ENCODE measurements around the gene WDR70.
"Not testable (repeated sequence)": the region's sequence is repeated elsewhere in the genome, so short reads cannot be mapped to it uniquely, and the experiment has no call there.

Gene WDR70

DNA sequence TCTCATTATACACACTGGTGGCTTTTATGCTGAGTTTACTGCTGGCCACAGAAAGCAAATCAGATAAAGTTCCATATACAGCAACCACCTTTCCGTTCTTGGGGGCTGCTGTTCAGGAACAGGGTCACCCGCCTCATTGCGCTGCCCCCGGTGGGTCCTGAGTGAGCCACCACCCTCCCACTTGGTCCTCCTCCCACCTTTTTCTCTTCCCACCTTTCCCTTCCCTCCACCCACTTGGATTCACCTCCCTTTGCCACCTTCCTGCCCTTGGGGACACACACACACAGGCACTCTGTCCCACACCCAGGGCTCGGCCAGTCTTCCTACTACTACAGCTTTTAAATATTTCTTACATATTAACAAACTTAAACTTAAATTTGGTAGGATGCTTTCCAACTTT lies 127.6 kb downstream of the WDR70 start:
- Histone ChIP-seq H3K36me3 (ENCODE audit: control insufficient read depth in 2 of 2, insufficient read depth in 2 of 2, low read length in 2 of 2) (peaks cover 0 to 3% of the 10 kb centered on the region in 2 donors), H3K27me3 (ENCODE audit: control insufficient read depth in 2 of 2, insufficient read depth in 2 of 2, low read length in 2 of 2) (no peaks in the 10 kb centered on the region), H3K27ac (ENCODE audit: low read depth in 2 of 2, low read length in 2 of 2) (no peak overlapping the region), H3K4me3 (ENCODE audit: low read length in 2 of 2) (no peak overlapping the region), H3K9ac (ENCODE audit: low read depth in 1 of 2, low read length in 2 of 2) (no peak overlapping the region), H3K9me3 (ENCODE audit: control insufficient read depth in 2 of 2, low read length in 2 of 2) (no peaks in the 10 kb centered on the region), H3K4me1 (ENCODE audit: control insufficient read depth in 2 of 2, insufficient read depth in 2 of 2, low read length in 2 of 2) (no peaks in the 10 kb centered on the region)

DNA sequence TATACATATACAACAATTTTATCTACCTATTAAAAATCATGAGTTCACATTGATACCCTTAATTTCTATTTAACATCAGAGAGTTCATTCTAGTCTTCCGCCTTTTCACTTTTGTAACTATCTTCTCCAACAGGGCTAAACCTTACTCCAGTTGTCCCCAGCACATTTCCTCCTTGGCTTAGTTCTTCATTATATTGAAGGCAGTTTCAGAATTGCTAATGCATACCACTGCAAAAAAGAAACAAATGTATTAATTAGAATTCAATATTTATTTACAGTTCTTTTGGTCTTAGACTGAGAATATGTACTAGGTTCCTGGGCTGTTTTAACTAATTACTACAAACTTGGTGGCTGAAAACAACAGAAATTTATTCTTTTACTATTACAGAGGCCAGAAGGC lies 132.5 kb downstream of the WDR70 start:
- Histone ChIP-seq H3K27me3 (ENCODE audit: control insufficient read depth in 2 of 2, insufficient read depth in 2 of 2, low read length in 2 of 2) (no peaks in the 10 kb centered on the region), H3K9ac (ENCODE audit: low read depth in 1 of 2, low read length in 2 of 2) (no peak overlapping the region), H3K4me1 (ENCODE audit: control insufficient read depth in 2 of 2, insufficient read depth in 2 of 2, low read length in 2 of 2) (no peaks in the 10 kb centered on the region), H3K27ac (ENCODE audit: low read depth in 2 of 2, low read length in 2 of 2) (no peak overlapping the region), H3K9me3 (ENCODE audit: control insufficient read depth in 2 of 2, low read length in 2 of 2) (no peaks in the 10 kb centered on the region), H3K4me3 (ENCODE audit: low read length in 2 of 2) (no peak overlapping the region), H3K36me3 (ENCODE audit: control insufficient read depth in 2 of 2, insufficient read depth in 2 of 2, low read length in 2 of 2) (peaks cover 0 to 3% of the 10 kb centered on the region in 2 donors)

DNA sequence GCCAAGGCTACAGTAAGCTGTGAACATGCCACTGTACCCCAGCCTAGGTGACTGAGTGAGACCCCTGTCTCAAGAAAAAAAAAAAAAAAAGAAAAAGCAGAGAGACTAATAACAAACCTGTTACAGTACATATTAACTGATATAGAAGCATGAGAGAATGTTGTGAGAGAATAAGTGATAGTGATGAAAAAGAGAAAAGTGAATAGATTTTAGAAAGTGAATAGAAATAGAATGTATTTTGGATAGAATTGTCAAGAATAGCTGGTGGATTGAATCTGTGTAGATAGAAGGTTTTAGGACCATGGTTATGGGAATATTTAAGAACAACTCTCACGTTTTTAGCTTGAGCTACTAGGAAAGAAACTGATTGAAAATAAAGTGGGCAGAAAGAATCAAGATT lies 135.8 kb downstream of the WDR70 start:
- Histone ChIP-seq H3K9me3 (ENCODE audit: control insufficient read depth in 2 of 2, low read length in 2 of 2) (no peaks in the 10 kb centered on the region), H3K4me3 (ENCODE audit: low read length in 2 of 2) (no peak overlapping the region), H3K27ac (ENCODE audit: low read depth in 2 of 2, low read length in 2 of 2) (no peak overlapping the region), H3K27me3 (ENCODE audit: control insufficient read depth in 2 of 2, insufficient read depth in 2 of 2, low read length in 2 of 2) (no peaks in the 10 kb centered on the region), H3K4me1 (ENCODE audit: control insufficient read depth in 2 of 2, insufficient read depth in 2 of 2, low read length in 2 of 2) (no peaks in the 10 kb centered on the region), H3K36me3 (ENCODE audit: control insufficient read depth in 2 of 2, insufficient read depth in 2 of 2, low read length in 2 of 2) (peaks cover 0 to 3% of the 10 kb centered on the region in 2 donors), H3K9ac (ENCODE audit: low read depth in 1 of 2, low read length in 2 of 2) (no peak overlapping the region)

DNA sequence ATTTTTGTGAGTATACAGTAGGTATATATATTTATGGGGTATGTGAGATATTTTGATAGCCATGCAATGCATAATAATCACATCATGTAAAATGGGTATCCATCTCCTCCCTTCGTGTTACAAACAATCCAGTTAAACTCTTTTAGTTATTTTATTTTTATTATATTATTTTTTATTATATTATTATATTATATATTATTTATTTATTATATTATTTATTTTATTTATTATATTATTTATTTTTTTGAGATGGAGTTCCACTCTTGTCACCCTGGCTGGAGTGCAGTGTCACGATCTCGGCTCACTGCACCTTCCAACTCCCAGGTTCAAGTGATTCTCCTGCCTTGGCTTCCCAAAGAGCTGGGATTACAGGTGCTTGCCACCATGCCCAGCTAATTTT lies 138.6 kb downstream of the WDR70 start:
- Histone ChIP-seq H3K9me3 (ENCODE audit: control insufficient read depth in 2 of 2, low read length in 2 of 2) (no peaks in the 10 kb centered on the region), H3K27me3 (ENCODE audit: control insufficient read depth in 2 of 2, insufficient read depth in 2 of 2, low read length in 2 of 2) (no peaks in the 10 kb centered on the region), H3K36me3 (ENCODE audit: control insufficient read depth in 2 of 2, insufficient read depth in 2 of 2, low read length in 2 of 2) (no peaks in the 10 kb centered on the region), H3K4me3 (ENCODE audit: low read length in 2 of 2) (no peak overlapping the region), H3K9ac (ENCODE audit: low read depth in 1 of 2, low read length in 2 of 2) (no peak overlapping the region), H3K27ac (ENCODE audit: low read depth in 2 of 2, low read length in 2 of 2) (no peak overlapping the region), H3K4me1 (ENCODE audit: control insufficient read depth in 2 of 2, insufficient read depth in 2 of 2, low read length in 2 of 2) (no peaks in the 10 kb centered on the region)

DNA sequence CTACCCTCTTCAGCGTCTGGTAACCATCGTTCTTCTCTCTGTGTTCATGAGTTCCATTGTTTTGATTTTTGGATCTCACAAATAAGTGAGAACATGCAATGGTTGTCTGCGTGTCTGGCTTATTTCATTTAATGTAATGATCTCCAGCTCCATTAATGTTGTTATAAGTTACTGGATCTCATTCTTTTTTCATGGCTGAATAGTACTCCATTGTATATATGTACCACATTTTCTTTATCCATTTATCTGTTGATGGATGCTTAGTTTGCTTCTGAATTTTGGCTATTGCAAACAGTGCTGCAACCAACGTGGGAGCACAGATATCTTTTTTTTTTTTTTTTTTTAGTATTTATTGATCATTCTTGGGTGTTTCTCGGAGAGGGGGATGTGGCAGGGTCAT lies 139.2 kb downstream of the WDR70 start:
- not testable (repeated sequence) for H3K36me3 ChIP-seq (ENCODE audit: control insufficient read depth in 2 of 2, insufficient read depth in 2 of 2, low read length in 2 of 2); H3K4me3 ChIP-seq (ENCODE audit: low read length in 2 of 2); H3K4me1 ChIP-seq (ENCODE audit: control insufficient read depth in 2 of 2, insufficient read depth in 2 of 2, low read length in 2 of 2); H3K27ac ChIP-seq (ENCODE audit: low read depth in 2 of 2, low read length in 2 of 2); H3K9ac ChIP-seq (ENCODE audit: low read depth in 1 of 2, low read length in 2 of 2); H3K9me3 ChIP-seq (ENCODE audit: control insufficient read depth in 2 of 2, low read length in 2 of 2); H3K27me3 ChIP-seq (ENCODE audit: control insufficient read depth in 2 of 2, insufficient read depth in 2 of 2, low read length in 2 of 2)

DNA sequence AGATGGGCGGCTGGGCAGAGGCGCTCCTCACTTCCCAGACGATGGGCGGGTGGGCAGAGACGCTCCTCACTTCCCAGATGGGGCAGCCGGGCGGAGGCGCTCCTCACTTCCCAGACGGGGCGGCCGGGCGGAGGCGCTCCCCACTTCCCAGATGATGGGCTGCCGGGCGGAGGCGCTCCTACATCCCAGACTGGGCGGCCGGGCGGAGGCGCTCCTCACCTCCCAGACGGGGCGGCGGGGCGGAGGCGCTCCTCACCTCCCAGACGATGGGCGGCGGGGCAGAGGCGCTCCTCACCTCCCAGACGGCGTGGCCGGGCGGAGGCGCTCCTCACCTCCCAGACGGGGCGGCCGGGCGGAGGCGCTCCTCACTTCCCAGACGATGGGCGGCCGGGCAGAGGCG lies 140.2 kb downstream of the WDR70 start:
- Histone ChIP-seq H3K9me3 (ENCODE audit: control insufficient read depth in 2 of 2, low read length in 2 of 2) (no peaks in the 10 kb centered on the region), H3K27me3 (ENCODE audit: control insufficient read depth in 2 of 2, insufficient read depth in 2 of 2, low read length in 2 of 2) (no peaks in the 10 kb centered on the region), H3K27ac (ENCODE audit: low read depth in 2 of 2, low read length in 2 of 2) (no peak overlapping the region), H3K9ac (ENCODE audit: low read depth in 1 of 2, low read length in 2 of 2) (no peak overlapping the region), H3K4me3 (ENCODE audit: low read length in 2 of 2) (no peak overlapping the region), H3K4me1 (ENCODE audit: control insufficient read depth in 2 of 2, insufficient read depth in 2 of 2, low read length in 2 of 2) (no peaks in the 10 kb centered on the region), H3K36me3 (ENCODE audit: control insufficient read depth in 2 of 2, insufficient read depth in 2 of 2, low read length in 2 of 2) (no peaks in the 10 kb centered on the region)

DNA sequence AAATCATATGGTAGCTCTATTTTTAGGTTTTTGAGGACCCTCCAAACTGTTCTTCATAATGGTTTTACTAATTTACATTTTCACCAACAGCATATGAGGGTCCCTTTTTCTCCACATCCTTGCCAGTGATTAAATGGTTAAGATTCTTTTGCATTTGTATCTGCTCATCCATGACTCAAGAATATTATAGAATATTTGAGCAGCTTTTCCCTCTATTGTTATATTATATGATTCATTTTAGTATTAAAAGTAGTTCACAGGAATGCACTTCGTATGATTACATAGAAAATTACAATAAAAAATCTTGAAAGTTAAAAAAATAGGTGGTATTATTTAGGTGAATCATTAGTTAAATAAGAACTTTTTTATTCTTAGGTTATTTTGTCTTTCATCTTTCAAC lies 140.7 kb downstream of the WDR70 start:
- Histone ChIP-seq H3K9ac (ENCODE audit: low read depth in 1 of 2, low read length in 2 of 2) (no peak overlapping the region), H3K4me1 (ENCODE audit: control insufficient read depth in 2 of 2, insufficient read depth in 2 of 2, low read length in 2 of 2) (no peaks in the 10 kb centered on the region)

DNA sequence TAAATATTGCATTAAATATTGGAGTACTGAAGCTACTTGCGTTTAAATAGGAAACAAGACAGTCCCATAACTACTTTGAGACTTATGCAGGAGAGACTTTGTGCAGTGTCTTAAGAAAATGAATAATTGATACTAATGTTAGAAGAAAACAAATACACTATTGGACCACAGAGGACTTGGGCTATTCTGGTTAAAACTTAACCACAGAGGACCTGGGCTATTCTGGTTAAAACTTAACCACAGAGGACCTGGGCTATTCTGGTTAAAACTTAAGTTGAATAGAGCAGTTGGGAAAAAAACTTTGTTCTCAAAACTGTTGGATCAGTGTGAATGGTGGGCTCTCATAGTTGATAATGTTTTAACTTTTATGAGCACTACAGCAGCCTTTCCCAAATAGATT lies 141.7 kb downstream of the WDR70 start:
- H3K4me1 ChIP-seq (ENCODE audit: control insufficient read depth in 2 of 2, insufficient read depth in 2 of 2, low read length in 2 of 2) = no peaks in the 10 kb centered on the region
- no peak overlapping the region for H3K27ac ChIP-seq (ENCODE audit: low read depth in 2 of 2, low read length in 2 of 2)
- H3K9ac ChIP-seq (ENCODE audit: low read depth in 1 of 2, low read length in 2 of 2) = no peak overlapping the region
- H3K4me3 ChIP-seq (ENCODE audit: low read length in 2 of 2) = no peak overlapping the region
- no peaks in the 10 kb centered on the region for H3K36me3 ChIP-seq (ENCODE audit: control insufficient read depth in 2 of 2, insufficient read depth in 2 of 2, low read length in 2 of 2)
- H3K27me3 ChIP-seq (ENCODE audit: control insufficient read depth in 2 of 2, insufficient read depth in 2 of 2, low read length in 2 of 2) = no peaks in the 10 kb centered on the region
- H3K9me3 ChIP-seq (ENCODE audit: control insufficient read depth in 2 of 2, low read length in 2 of 2) = no peaks in the 10 kb centered on the region

More for the DNA sequence above, 140.7 kb downstream of the WDR70 start:
- Histone ChIP-seq H3K4me3 (ENCODE audit: low read length in 2 of 2) (no peak overlapping the region), H3K27ac (ENCODE audit: low read depth in 2 of 2, low read length in 2 of 2) (no peak overlapping the region), H3K36me3 (ENCODE audit: control insufficient read depth in 2 of 2, insufficient read depth in 2 of 2, low read length in 2 of 2) (no peaks in the 10 kb centered on the region), H3K27me3 (ENCODE audit: control insufficient read depth in 2 of 2, insufficient read depth in 2 of 2, low read length in 2 of 2) (no peaks in the 10 kb centered on the region), H3K9me3 (ENCODE audit: control insufficient read depth in 2 of 2, low read length in 2 of 2) (no peaks in the 10 kb centered on the region)

DNA sequence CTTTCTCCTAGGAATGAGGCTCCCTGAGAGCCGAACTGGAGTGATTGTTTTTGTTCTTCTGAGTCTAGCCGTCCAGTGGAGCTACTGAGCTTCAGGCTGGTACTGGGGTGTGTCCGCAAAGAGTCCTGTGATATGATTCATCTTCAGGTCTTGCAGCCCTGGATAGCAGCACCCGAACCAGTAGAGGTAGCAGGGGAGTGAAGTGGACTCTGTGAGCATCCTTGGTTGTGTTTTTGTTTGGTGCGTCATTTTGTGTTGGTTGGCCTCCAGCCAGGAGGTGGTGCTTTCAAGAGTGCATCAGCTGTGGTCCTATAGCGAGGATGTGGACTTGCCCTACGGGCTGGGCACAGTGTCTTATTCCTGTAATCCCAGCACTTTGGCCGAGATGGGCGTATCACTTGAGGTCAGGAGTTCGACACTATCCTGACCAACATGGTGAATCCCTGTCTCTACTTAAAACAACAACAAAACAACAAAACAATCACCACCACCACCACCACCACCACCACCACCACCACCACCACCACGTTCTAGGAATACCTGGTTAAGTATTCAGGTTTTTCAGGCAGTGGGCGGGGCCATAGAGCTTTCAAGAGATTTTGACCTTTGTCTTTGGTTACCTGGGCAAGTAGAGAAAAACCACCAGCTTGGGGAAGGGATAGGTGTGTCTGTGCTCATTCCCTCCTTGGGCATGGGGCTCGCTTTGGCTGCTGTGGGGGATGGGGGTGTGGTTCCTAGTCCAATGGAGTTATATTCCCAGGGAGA lies 154.0 kb downstream of the WDR70 start:
- H3K27ac ChIP-seq (ENCODE audit: low read depth in 2 of 2, low read length in 2 of 2) = no peak overlapping the region
- no peaks in the 10 kb centered on the region for H3K9me3 ChIP-seq (ENCODE audit: control insufficient read depth in 2 of 2, low read length in 2 of 2)
- no peak overlapping the region for H3K4me3 ChIP-seq (ENCODE audit: low read length in 2 of 2)
- H3K4me1 ChIP-seq (ENCODE audit: control insufficient read depth in 2 of 2, insufficient read depth in 2 of 2, low read length in 2 of 2) = no peaks in the 10 kb centered on the region
- no peaks in the 10 kb centered on the region for H3K27me3 ChIP-seq (ENCODE audit: control insufficient read depth in 2 of 2, insufficient read depth in 2 of 2, low read length in 2 of 2)
- no peak overlapping the region for H3K9ac ChIP-seq (ENCODE audit: low read depth in 1 of 2, low read length in 2 of 2)
- no peaks in the 10 kb centered on the region for H3K36me3 ChIP-seq (ENCODE audit: control insufficient read depth in 2 of 2, insufficient read depth in 2 of 2, low read length in 2 of 2)

DNA sequence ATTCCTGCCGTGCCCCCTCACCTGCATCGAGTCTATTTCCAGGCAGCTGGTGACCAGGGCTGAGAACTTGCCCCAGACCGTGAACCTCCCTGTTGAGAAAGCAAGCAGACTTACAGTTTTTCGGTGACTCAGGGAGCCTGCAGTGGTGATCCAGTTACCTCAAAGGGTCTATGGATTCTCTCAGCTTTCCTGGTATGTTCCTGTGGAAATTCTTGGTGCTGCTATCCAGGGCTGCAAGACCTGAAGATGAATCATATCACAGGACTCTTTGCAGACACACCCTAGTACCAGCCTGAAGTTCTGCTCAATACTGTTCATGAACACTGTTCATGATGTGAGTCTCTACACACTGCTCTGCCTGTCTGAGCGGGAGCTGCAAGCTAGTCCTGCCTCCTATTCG lies 154.7 kb downstream of the WDR70 start:
- Histone ChIP-seq H3K27me3 (ENCODE audit: control insufficient read depth in 2 of 2, insufficient read depth in 2 of 2, low read length in 2 of 2) (no peaks in the 10 kb centered on the region), H3K4me3 (ENCODE audit: low read length in 2 of 2) (no peak overlapping the region)

DNA sequence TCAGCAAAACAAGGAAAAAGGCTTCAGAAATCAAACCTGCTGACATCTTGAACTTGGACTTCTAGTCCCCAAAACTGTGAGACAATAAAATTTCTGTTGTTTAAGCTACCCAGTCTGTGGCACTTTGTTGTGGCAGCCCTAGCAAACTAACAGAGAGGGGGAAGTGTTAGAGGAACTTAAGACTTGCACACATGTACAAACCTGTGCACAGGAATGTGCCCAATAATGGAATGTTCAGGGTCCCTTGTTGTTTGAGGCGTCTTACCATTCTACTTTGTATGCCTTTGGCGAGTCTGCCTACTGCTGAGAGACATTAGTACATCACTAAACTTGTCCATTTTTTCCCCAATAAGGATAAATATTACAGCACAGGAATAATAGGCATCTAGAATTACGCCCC lies 160.3 kb downstream of the WDR70 start:
- Histone ChIP-seq H3K4me1 (ENCODE audit: control insufficient read depth in 2 of 2, insufficient read depth in 2 of 2, low read length in 2 of 2) (no peaks in the 10 kb centered on the region), H3K9ac (ENCODE audit: low read depth in 1 of 2, low read length in 2 of 2) (no peak overlapping the region), H3K4me3 (ENCODE audit: low read length in 2 of 2) (no peak overlapping the region), H3K9me3 (ENCODE audit: control insufficient read depth in 2 of 2, low read length in 2 of 2) (no peaks in the 10 kb centered on the region), H3K27me3 (ENCODE audit: control insufficient read depth in 2 of 2, insufficient read depth in 2 of 2, low read length in 2 of 2) (no peaks in the 10 kb centered on the region), H3K27ac (ENCODE audit: low read depth in 2 of 2, low read length in 2 of 2) (no peak overlapping the region), H3K36me3 (ENCODE audit: control insufficient read depth in 2 of 2, insufficient read depth in 2 of 2, low read length in 2 of 2) (no peaks in the 10 kb centered on the region)

More for the DNA sequence above, 154.7 kb downstream of the WDR70 start:
- Histone ChIP-seq H3K36me3 (ENCODE audit: control insufficient read depth in 2 of 2, insufficient read depth in 2 of 2, low read length in 2 of 2) (no peaks in the 10 kb centered on the region), H3K27ac (ENCODE audit: low read depth in 2 of 2, low read length in 2 of 2) (no peak overlapping the region), H3K9me3 (ENCODE audit: control insufficient read depth in 2 of 2, low read length in 2 of 2) (no peaks in the 10 kb centered on the region), H3K9ac (ENCODE audit: low read depth in 1 of 2, low read length in 2 of 2) (no peak overlapping the region), H3K4me1 (ENCODE audit: control insufficient read depth in 2 of 2, insufficient read depth in 2 of 2, low read length in 2 of 2) (no peaks in the 10 kb centered on the region)

Measured in mucosa of rectum (tissue), 2 donors.